GM06990 (cell line): ENCODE results near the gene ZFR2.

ENCODE experiments used
- DNase-seq: peaks from one replicate; pipeline ENCODE4 v3.0.0-alpha.2; 2011; ENCODE audit not compliant: insufficient read length; ENCODE audit errors: extremely low read depth
- H3K27me3 ChIP-seq: replicated peaks from 2 replicates; pipeline ENCODE4 v1.6.0; 2011; ENCODE audit warnings: low read length; ENCODE audit not compliant: control insufficient read depth, insufficient read depth
- H3K36me3 ChIP-seq: 2 replicates; pipeline ENCODE4 v1.5.1; 2011; ENCODE audit warnings: low read length; ENCODE audit not compliant: control insufficient read depth, insufficient read depth
- H3K4me3 ChIP-seq: replicated peaks from 2 replicates; pipeline ENCODE4 v1.5.1; 2011; ENCODE audit warnings: low read depth, mild to moderate bottlenecking, control low read depth, low read length
- CTCF ChIP-seq: IDR thresholded peaks from 2 replicates; pipeline ENCODE4 v1.5.1; 2011; ENCODE audit warnings: low read length, control low read depth, mild to moderate bottlenecking, inconsistent platforms; ENCODE audit not compliant: insufficient read depth, poor library complexity, severe bottlenecking

The ZFR2 gene

GRCh38 chr19:3783660-3784584 is 84.9 kb downstream of the ZFR2 start:
- DNase-seq = no peak
- peak; percentile 37 for TF ChIP-seq CTCF
- Histone ChIP-seq H3K4me3 (no peak overlapping the region), H3K36me3 (no peaks in the 10 kb centered on the region), H3K27me3 (no peaks in the 10 kb centered on the region)

- TF ChIP-seq CTCF = no peak
- no peak for DNase-seq
- H3K36me3 ChIP-seq = no peaks in the 10 kb centered on the region
- no peak overlapping the region for H3K4me3 ChIP-seq
- no peaks in the 10 kb centered on the region for H3K27me3 ChIP-seq
Measured at GRCh38 chr19:3782903-3783302, 85.9 kb downstream of the ZFR2 start.

DNA sequence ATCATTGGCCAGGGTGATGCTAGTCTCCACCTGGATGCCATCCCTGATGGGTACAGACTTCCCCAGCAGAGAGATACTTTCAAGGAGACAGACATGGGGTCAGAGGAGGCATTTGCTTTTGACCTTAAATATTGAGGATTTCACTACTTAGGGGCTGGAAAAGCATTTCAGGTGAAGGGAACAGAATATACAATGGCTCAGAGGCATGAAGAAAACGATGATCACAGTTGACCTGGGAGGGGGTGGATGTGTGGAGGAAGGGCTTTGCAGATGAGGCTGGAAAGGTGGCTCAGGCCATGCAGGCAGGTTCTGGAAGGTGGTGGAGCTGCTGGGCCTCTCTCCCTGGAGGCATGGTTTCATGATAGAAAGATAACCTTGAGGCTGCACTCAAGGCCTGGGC is 86.5 kb downstream of the ZFR2 start:
- H3K36me3 ChIP-seq = no peaks in the 10 kb centered on the region
- no peak for TF ChIP-seq CTCF

DNA sequence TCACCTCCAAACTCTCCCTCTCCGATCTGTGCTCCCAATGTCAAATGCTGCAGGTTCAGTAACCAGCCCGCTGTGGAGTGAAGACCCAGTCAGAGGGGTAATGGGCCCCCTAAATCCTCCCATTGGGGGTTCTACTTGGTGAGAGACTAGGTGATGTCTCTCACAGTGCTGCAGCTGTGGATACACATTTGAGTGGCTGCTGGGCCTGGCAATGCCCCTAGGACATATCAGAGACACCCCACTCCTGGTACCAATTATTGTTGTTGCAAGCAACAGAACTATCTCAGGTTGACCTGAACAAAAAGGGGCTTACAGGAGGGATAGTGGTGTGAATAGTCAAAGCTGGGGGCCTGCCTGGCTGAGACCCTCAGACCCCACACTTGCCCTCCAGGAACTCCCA is 87.2 kb downstream of the ZFR2 start:
- no peak for DNase-seq
- Histone ChIP-seq H3K27me3 (no peaks in the 10 kb centered on the region), H3K36me3 (no peaks in the 10 kb centered on the region), H3K4me3 (no peak overlapping the region)
- TF ChIP-seq CTCF = no peak

More for the DNA sequence above, 86.5 kb downstream of the ZFR2 start:
- no peak for DNase-seq
- Histone ChIP-seq H3K27me3 (no peaks in the 10 kb centered on the region), H3K4me3 (no peak overlapping the region)

DNA sequence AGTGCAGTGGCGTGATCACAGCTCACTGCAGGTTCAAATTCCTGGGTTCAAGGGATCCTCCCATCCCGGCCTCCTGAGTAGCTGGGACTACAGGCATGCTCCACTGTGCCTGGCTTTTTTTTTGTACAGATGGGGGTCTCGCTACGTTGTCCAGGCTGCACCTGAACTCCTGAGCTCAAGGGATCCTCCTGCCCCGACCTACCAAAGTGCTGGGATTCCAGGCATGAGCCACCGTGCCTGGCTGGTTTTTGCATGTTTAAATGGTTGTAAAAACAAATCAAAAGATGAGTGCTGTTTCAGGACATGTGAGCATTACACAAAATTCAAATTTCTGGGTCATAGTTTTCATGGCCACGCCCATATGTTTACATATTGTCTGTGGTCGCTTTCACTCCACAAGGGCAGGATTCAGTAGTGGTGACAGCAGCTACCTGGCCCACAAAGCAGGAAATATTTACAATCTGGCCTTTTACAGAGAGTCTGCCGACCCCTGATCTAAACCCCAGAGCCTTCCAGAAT is 88.0 kb downstream of the ZFR2 start:
- no peak for TF ChIP-seq CTCF
- Histone ChIP-seq H3K27me3 (no peaks in the 10 kb centered on the region), H3K36me3 (no peaks in the 10 kb centered on the region), H3K4me3 (no peak overlapping the region)
- no peak for DNase-seq
